Mucosa of gallbladder (tissue), 1 donor: ENCODE measurements around the gene AEBP2. TPM values are rescaled to one million over a fixed set of nuclear protein-coding genes. Genes with fewer than 3 reads are reported as not detected.
"Not testable (repeated sequence)": the region's sequence is repeated elsewhere in the genome, so short reads cannot be mapped to it uniquely, and the experiment has no call there.

Experiments
- DNase-seq: peaks from one replicate; pipeline ENCODE4 v3.0.0-alpha.2; 2020; ENCODE audit warnings: low spot score
- total RNA-seq: library from RNA; stranded (reverse); gene quantifications from one replicate; pipeline ENCODE4 v1.2.1, GENCODE V29; 2021
- donor health status: DM: no; HTN: no; CAD: no.

The AEBP2 gene
- total RNA-seq, 1 donor from 2014 or later, result 39.5 TPM

GRCh38 chr12:19454837-19455236, 15.5 kb downstream of the AEBP2 start:
- no peak for DNase-seq

- DNase-seq, result no peak
Observed at GRCh38 chr12:19456176-19456575, 16.9 kb downstream of the AEBP2 start.

GRCh38 chr12:19457561-19457960, 18.3 kb downstream of the AEBP2 start:
- no peak for DNase-seq

GRCh38 chr12:19458733-19459132, 19.4 kb downstream of the AEBP2 start:
- no peak for DNase-seq

GRCh38 chr12:19461999-19462398, 22.7 kb downstream of the AEBP2 start:
- no peak for DNase-seq

- DNase-seq, result no peak
Observed at GRCh38 chr12:19462406-19462805, 23.1 kb downstream of the AEBP2 start.

GRCh38 chr12:19464192-19464580, 24.9 kb downstream of the AEBP2 start:
- DNase-seq, result no peak

- no peak for DNase-seq
Observed at GRCh38 chr12:19465711-19466110, 26.4 kb downstream of the AEBP2 start.

- DNase-seq, result no peak
Observed at GRCh38 chr12:19474147-19474546, 34.9 kb downstream of the AEBP2 start.

- DNase-seq, result not testable (repeated sequence)
Observed at GRCh38 chr12:19475884-19476505, 36.7 kb downstream of the AEBP2 start.

- no peak for DNase-seq
Observed at GRCh38 chr12:19477071-19477470, 37.8 kb downstream of the AEBP2 start.

- no peak for DNase-seq
Observed at GRCh38 chr12:19480459-19480858, 41.2 kb downstream of the AEBP2 start.

- no peak for DNase-seq
Observed at GRCh38 chr12:19482036-19482435, 42.7 kb downstream of the AEBP2 start.

GRCh38 chr12:19482551-19483109, 43.3 kb downstream of the AEBP2 start:
- peak; percentile 15 for DNase-seq

GRCh38 chr12:19483727-19484126, 44.4 kb downstream of the AEBP2 start:
- no peak for DNase-seq

GRCh38 chr12:19484738-19485137, 45.4 kb downstream of the AEBP2 start:
- no peak for DNase-seq

- DNase-seq, result no peak
Observed at GRCh38 chr12:19485240-19485639, 45.9 kb downstream of the AEBP2 start.

- DNase-seq, result no peak
Observed at GRCh38 chr12:19489168-19489567, 49.9 kb downstream of the AEBP2 start.

GRCh38 chr12:19490908-19491307, 51.6 kb downstream of the AEBP2 start:
- no peak for DNase-seq

- DNase-seq, result no peak
Observed at GRCh38 chr12:19491863-19492262, 52.6 kb downstream of the AEBP2 start.

- DNase-seq, result no peak
Observed at GRCh38 chr12:19496219-19496878, 57.1 kb downstream of the AEBP2 start.

- DNase-seq, result no peak
Observed at GRCh38 chr12:19498099-19498498, 58.8 kb downstream of the AEBP2 start.

GRCh38 chr12:19499030-19499429, 59.7 kb downstream of the AEBP2 start:
- DNase-seq, result no peak
